PC-3 (cell line): ENCODE data around the gene CASP8.

Experiments
- CTCF ChIP-seq: fragments of 300-600 bp; sonication (generic); conservative IDR thresholded peaks from 2 replicates; pipeline ENCODE4 v1.5.1; 2017; ENCODE audit warnings: antibody characterized with exemption, low read depth, mild to moderate bottlenecking, low read length
- EZH2 ChIP-seq: fragments of 300-600 bp; sonication (generic); IDR thresholded peaks from one replicate; pipeline ENCODE4 v1.6.1; 2017; ENCODE audit warnings: antibody characterized with exemption, mild to moderate bottlenecking, low read length; ENCODE audit not compliant: unreplicated experiment

- TF ChIP-seq CTCF, result no peak
- no peak for TF ChIP-seq EZH2
These were observed 10.4 kb upstream of the CASP8 start for GRCh38 chr2:201249889-201250288.
